BLaER1 treated with 17β-estradiol and CSF1 and Interleukin-3, amounts not matched to agents 10 nM and 100 nM (cell line): ENCODE measurements around the gene DLG1.
A peak's percentile ranks its signal among the peaks of the same experiment; 100 is the strongest.

Experiments
- H3K27ac ChIP-seq, 11 experiments: shearing (Covaris generic); formaldehyde crosslinking; 2 replicates each; pipeline ENCODE4 v1.8.1; 2022
- H3K27me3 ChIP-seq, 11 experiments: shearing (Covaris generic); formaldehyde crosslinking; 2 replicates each; pipeline ENCODE4 v1.8.1; 2022
- H3K36me3 ChIP-seq, 11 experiments: shearing (Covaris generic); formaldehyde crosslinking; 2 replicates each; pipeline ENCODE4 v1.8.1; 2022
- H3K4me1 ChIP-seq, 10 experiments: shearing (Covaris generic); formaldehyde crosslinking; 2 replicates each; pipeline ENCODE4 v1.8.1; 2022
- H3K4me2 ChIP-seq, 11 experiments: shearing (Covaris generic); formaldehyde crosslinking; 2 replicates each; pipeline ENCODE4 v1.8.1; 2022
- H3K4me3 ChIP-seq, 10 experiments: shearing (Covaris generic); formaldehyde crosslinking; 2 replicates each; pipeline ENCODE4 v1.8.1; 2022
- H3K9ac ChIP-seq, 11 experiments: shearing (Covaris generic); formaldehyde crosslinking; 2 replicates each; pipeline ENCODE4 v1.8.1; 2022
- H3K9me3 ChIP-seq, 11 experiments: shearing (Covaris generic); formaldehyde crosslinking; replicated peaks in 1 of 11; 2 replicates each; pipeline ENCODE4 v1.8.1; 2022
- H4K20me1 ChIP-seq, 11 experiments: shearing (Covaris generic); formaldehyde crosslinking; 2 replicates each; pipeline ENCODE4 v1.8.1; 2022
- Cebpa-rat ChIP-seq, 11 experiments: shearing (Covaris generic); IDR thresholded peaks; 2 replicates each; pipeline ENCODE4 v1.8.1; 2022

Gene DLG1

DNA sequence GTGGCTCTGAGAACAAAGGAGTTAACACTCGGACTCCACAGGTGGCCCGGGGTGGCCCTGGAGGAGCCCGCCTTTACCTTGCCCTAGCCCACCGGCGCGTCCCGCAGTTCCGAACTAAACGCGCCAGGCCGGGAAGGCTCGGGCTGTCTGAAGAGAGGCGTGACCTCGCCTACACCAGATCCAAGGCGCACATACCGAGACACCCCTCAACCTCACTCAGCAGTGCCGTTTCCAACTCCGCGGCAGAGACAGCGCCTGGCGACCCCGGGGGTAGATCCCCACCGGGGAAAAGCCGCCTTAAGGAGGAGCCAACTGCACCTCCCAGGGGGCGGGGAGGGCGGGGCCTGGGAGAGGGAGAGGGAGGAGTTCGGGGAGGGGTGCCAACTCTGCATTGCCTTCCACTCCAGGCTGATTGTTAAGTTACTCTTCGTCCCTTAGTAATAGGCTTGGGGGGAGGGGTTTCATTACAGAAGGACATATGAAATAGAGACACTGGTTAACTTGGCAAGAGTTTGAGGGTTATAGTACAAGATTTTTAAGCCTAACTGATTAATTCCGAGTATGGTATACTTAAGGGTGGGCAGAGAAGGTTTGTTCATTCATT is at the start of gene DLG1:
Gene DLG1 (minus strand): TSS at position 272 of the 604 bp plus-strand sequence. CDS start 1,408 bp downstream, outside the sequence.
- H3K9me3 ChIP-seq = no peaks in the 10 kb centered on the region
- H3K4me3 ChIP-seq = peak within 1 kb of the TSS; percentile 80 to 98 (median 92)
- peaks cover 0 to 30% (median 23%) of the 10 kb centered on the region in 11 experiments; a peak in 19 of 22 replicates for H3K36me3 ChIP-seq
- H3K4me1 ChIP-seq = peaks cover 31 to 46% (median 40%) of the 10 kb centered on the region in 10 experiments
- peak within 1 kb of the TSS; percentile 87 to 95 (median 92) for H3K9ac ChIP-seq
- H3K27me3 ChIP-seq = peaks cover 0 to 19% (median 15%) of the 10 kb centered on the region in 11 experiments; a peak in 20 of 22 replicates
- peaks cover 0 to 26% (median 0%) of the 10 kb centered on the region in 11 experiments; a peak in 7 of 22 replicates for H4K20me1 ChIP-seq
- peak within 1 kb of the TSS; percentile 89 to 99 (median 96) for H3K4me2 ChIP-seq
- peak within 1 kb of the TSS; percentile 87 to 94 (median 91) for H3K27ac ChIP-seq
- TF ChIP-seq Cebpa-rat (IDR thresholded peaks at IDR 0.05) = no peak

GRCh38 chr3:197348014-197348413 is 49.6 kb upstream of the DLG1 start:
- H3K27me3 ChIP-seq = no peaks in the 10 kb centered on the region
- TF ChIP-seq Cebpa-rat (IDR thresholded peaks at IDR 0.05) = no peak

GRCh38 chr3:197345390-197345789 is 47.0 kb upstream of the DLG1 start:
- Histone ChIP-seq H3K4me1 (peaks cover 4 to 15% (median 12%) of the 10 kb centered on the region in 10 experiments; a peak in 18 of 20 replicates), H4K20me1 (no peaks in the 10 kb centered on the region), H3K27ac (no peak overlapping the region), H3K9ac (no peak overlapping the region), H3K27me3 (no peaks in the 10 kb centered on the region), H3K36me3 (no peaks in the 10 kb centered on the region), H3K4me2 (no peak overlapping the region), H3K4me3 (no peak overlapping the region), H3K9me3 (no peaks in the 10 kb centered on the region)
- TF ChIP-seq Cebpa-rat (IDR thresholded peaks at IDR 0.05) = no peak

More at GRCh38 chr3:197348014-197348413, 49.6 kb upstream of the DLG1 start:
- H3K9me3 ChIP-seq = no peaks in the 10 kb centered on the region
- H3K4me3 ChIP-seq = no peak overlapping the region
- no peaks in the 10 kb centered on the region for H3K36me3 ChIP-seq
- no peak overlapping the region for H3K4me2 ChIP-seq
- H3K27ac ChIP-seq = no peak overlapping the region
- H3K9ac ChIP-seq = no peak overlapping the region
- peaks cover 4 to 25% (median 22%) of the 10 kb centered on the region in 10 experiments; a peak in 18 of 20 replicates for H3K4me1 ChIP-seq
- no peaks in the 10 kb centered on the region for H4K20me1 ChIP-seq

DNA sequence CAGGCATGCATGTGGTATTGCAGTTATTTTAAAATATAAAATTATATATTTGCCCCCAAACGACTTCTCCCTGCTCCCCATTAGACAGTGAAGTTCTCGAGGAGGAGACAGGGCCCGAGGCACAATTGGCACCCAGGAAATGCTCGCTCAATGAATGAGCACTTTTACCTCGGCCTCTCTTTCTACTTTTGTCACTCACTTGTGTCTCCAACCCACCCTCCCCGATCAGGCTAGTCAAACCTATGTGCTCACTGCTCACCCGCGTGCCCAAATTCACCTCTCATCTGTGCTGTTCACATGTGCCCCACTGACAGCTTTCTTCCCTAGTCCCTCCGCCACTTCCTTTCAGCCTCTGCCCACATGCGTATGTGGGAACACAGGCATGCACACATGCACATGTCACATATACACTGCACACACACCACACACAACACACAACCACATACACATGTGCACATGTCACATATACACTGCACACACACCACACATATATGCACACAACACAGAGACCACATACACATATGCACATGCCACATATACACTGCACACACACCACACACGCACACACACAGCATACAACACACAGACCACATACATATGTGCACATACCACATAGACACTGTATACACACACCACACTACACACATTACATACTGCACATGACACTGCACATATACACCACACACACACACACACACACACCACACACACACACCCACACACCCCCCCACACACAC is 46.3 kb upstream of the DLG1 start:
- Histone ChIP-seq H3K4me2 (peak overlapping the region; percentile 16 to 66 (median 55); a peak in 19 of 22 replicates), H4K20me1 (no peaks in the 10 kb centered on the region), H3K9me3 (no peaks in the 10 kb centered on the region), H3K27me3 (no peaks in the 10 kb centered on the region), H3K4me3 (no peak overlapping the region), H3K27ac (no peak overlapping the region), H3K9ac (no peak overlapping the region), H3K36me3 (no peaks in the 10 kb centered on the region), H3K4me1 (peaks cover 4 to 17% (median 12%) of the 10 kb centered on the region in 10 experiments; a peak in 18 of 20 replicates)
- no peak for TF ChIP-seq Cebpa-rat (IDR thresholded peaks at IDR 0.05)

DNA sequence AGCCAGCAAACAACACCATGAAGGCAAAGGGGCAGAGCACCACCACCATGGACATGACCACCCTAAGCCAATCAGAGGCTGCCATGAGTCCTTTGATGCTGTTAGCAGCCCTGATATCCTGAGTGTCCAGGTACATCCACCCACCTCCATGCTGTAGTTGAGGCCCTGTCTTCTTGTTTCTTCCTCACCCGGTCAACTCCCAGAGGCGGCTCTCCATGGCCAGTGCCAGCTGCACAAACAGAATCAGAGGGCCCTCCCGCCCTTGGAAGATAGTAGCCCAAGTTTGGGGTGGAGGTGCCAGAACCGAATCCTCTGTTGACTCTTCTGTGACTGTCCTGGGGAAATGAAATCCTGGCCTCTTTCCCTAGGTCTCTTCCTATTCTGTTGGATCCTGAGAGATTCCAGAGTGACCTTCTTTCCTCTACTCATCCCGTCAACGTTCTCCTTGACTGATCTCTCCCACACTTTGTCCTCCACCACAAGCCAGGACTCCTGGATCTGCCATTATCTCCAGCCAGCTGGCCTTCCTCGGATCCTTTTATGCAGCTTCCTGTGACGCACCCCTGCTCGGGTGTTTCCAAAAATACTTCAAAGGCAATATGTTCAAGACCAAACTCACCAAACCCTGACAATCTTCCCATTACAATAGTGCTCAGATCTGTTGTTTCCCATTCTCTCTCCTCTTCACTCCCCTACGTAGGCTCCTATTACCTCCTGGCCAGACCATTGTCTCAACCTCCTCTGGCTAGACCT is 45.4 kb upstream of the DLG1 start:
- Histone ChIP-seq H4K20me1 (no peaks in the 10 kb centered on the region), H3K4me3 (no peak overlapping the region), H3K27me3 (no peaks in the 10 kb centered on the region), H3K36me3 (no peaks in the 10 kb centered on the region), H3K4me1 (peaks cover 4 to 17% (median 12%) of the 10 kb centered on the region in 10 experiments; a peak in 18 of 20 replicates), H3K9me3 (no peaks in the 10 kb centered on the region), H3K27ac (no peak overlapping the region), H3K4me2 (peak overlapping the region; percentile 16 to 66 (median 55); a peak in 21 of 22 replicates), H3K9ac (no peak overlapping the region)
- TF ChIP-seq Cebpa-rat (IDR thresholded peaks at IDR 0.05) = no peak

- Histone ChIP-seq H3K4me3 (no peak overlapping the region), H3K9ac (no peak overlapping the region), H3K4me1 (peaks cover 4 to 17% (median 12%) of the 10 kb centered on the region in 10 experiments; a peak in 18 of 20 replicates), H3K27ac (no peak overlapping the region), H3K36me3 (no peaks in the 10 kb centered on the region), H3K27me3 (no peaks in the 10 kb centered on the region), H3K9me3 (no peaks in the 10 kb centered on the region), H4K20me1 (no peaks in the 10 kb centered on the region), H3K4me2 (no peak overlapping the region)
- no peak for TF ChIP-seq Cebpa-rat (IDR thresholded peaks at IDR 0.05)
Measured at GRCh38 chr3:197343111-197343510, 44.7 kb upstream of the DLG1 start.

GRCh38 chr3:197340521-197340871 is 42.1 kb upstream of the DLG1 start:
- H3K4me3 ChIP-seq = no peak overlapping the region
- H4K20me1 ChIP-seq = no peaks in the 10 kb centered on the region
- H3K4me1 ChIP-seq = peaks cover 4 to 25% (median 14%) of the 10 kb centered on the region in 10 experiments; a peak in 18 of 20 replicates
- TF ChIP-seq Cebpa-rat (IDR thresholded peaks at IDR 0.05) = no peak
- no peak overlapping the region for H3K9ac ChIP-seq
- no peak overlapping the region for H3K27ac ChIP-seq
- H3K36me3 ChIP-seq = no peaks in the 10 kb centered on the region
- no peak overlapping the region for H3K4me2 ChIP-seq
- no peaks in the 10 kb centered on the region for H3K27me3 ChIP-seq
- H3K9me3 ChIP-seq = no peaks in the 10 kb centered on the region

DNA sequence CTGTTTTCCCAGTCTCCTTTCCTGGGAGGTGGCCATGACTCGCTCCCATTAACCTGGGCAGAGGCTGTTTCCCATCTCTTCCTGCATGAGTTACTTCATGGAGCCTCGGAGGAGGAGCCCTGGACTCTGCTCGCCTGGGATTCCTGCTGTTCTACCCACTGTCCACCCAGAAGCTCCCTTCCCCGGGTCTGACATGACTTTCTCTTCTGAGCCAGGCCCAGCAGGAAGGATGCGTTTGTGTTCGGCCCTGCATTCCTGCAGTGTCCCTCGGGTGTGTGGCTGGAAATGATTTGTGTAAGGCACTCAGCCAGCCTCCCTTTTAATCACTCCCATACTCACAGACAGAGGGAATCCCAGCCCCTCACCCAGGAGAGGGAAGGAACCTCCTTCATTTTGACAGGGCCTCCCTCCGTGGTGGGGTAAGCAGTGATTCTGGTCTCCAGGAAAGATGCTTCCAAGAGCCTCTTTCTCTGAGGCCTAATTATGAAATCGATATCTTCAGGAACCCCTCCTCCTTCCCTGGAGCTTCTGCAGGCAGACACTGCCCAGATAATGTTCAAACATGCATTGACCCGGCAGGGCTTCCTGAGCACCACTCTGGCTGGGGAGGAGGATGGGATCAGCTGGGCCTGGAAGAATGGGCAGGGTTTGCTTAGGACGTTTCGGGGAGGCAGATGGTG is 41.6 kb upstream of the DLG1 start:
- no peak overlapping the region for H3K27ac ChIP-seq
- H4K20me1 ChIP-seq = no peaks in the 10 kb centered on the region
- TF ChIP-seq Cebpa-rat (IDR thresholded peaks at IDR 0.05) = no peak
- peaks cover 10 to 28% (median 17%) of the 10 kb centered on the region in 10 experiments; a peak in 19 of 20 replicates for H3K4me1 ChIP-seq
- H3K9me3 ChIP-seq = no peaks in the 10 kb centered on the region
- H3K27me3 ChIP-seq = no peaks in the 10 kb centered on the region
- no peak overlapping the region for H3K4me2 ChIP-seq
- no peak overlapping the region for H3K4me3 ChIP-seq
- H3K9ac ChIP-seq = no peak overlapping the region
- H3K36me3 ChIP-seq = no peaks in the 10 kb centered on the region
